K562 (cell line): ENCODE data around the gene FCER2. TPM values are rescaled to one million over a fixed set of nuclear protein-coding genes. Genes with fewer than 3 reads are reported as not detected.

ENCODE experiments used
- ATAC-seq: fragments of 200-7000 bp; cut with Tn5 transposase; 3 replicates; pipeline ENCODE4 v1.9.1; 2020; ENCODE audit warnings: moderate library complexity
- BruUV-seq: library from RNA; stranded (reverse); fragments of 400-500 nt; replicated peaks from 2 replicates; lab custom pipeline; 2021; lab: Mats Ljungman, UMichigan
- CTCF ChIA-PET: fragments of 300-600 bp; formaldehyde crosslinking; extraction: SDS; loops from one replicate; lab custom pipeline; 2021; ENCODE audit warnings: low intra/inter-chr PET ratio; lab: Yijun Ruan, JAX
- POLR2A ChIA-PET: fragments of 300-600, 350-650 bp; sonication (Branson Sonifier 250); formaldehyde crosslinking; extraction: SDS; loops from one replicate; lab custom pipeline; 2021; ENCODE audit warnings: antibody characterized with exemption, inconsistent platforms; lab: Yijun Ruan, JAX
- DNase-seq, 4 experiments: peaks; one replicate each; pipeline versions ENCODE4 v3.0.0 to v3.0.0-alpha.2; 2011 to 2018; ENCODE audit warnings: low spot score in 3 of 4, mixed read lengths in 3 of 4; ENCODE audit errors: extremely low read depth in 1 of 4
- FAIRE-seq: peaks from 2 replicates; lab custom pipeline; 2011; peaks lifted over from hg19 to GRCh38; lab: Jason Lieb, UNC
- H2AFZ ChIP-seq: 2 replicates; pipeline ENCODE4 v1.6.0; 2011; ENCODE audit warnings: low read depth, low read length, control low read depth, inconsistent platforms
- H3K27ac ChIP-seq: fragments of 200-600 bp; 3 replicates; pipeline ENCODE4 v1.8.0; 2011; ENCODE audit warnings: low read depth, mild to moderate bottlenecking, control low read depth, inconsistent platforms, low read length, moderate library complexity, mixed read lengths; ENCODE audit errors: extremely low read depth
- H3K27me3 ChIP-seq, 2 experiments: fragments of 300-600 bp in 1 of 2; 2 replicates in 1 of 2; 3 replicates in 1 of 2; pipeline versions ENCODE4 v1.6.0 to v1.8.0; 2011; ENCODE audit warnings: inconsistent platforms in 2 of 2, low read length in 2 of 2, mild to moderate bottlenecking in 1 of 2, mixed read lengths in 1 of 2, moderate library complexity in 1 of 2; ENCODE audit not compliant: control insufficient read depth in 2 of 2, insufficient read depth in 2 of 2
- H3K36me3 ChIP-seq: fragments of 300-600 bp; 3 replicates; pipeline ENCODE4 v1.8.0; 2011; ENCODE audit warnings: mild to moderate bottlenecking, low read length, inconsistent platforms; ENCODE audit not compliant: control insufficient read depth, insufficient read depth
- H3K4me1 ChIP-seq, 2 experiments: fragments of 200-600 bp in 1 of 2; replicated peaks in 1 of 2; 2 replicates in 1 of 2; 3 replicates in 1 of 2; pipeline versions ENCODE4 v1.5.1 to v1.8.0; 2011; ENCODE audit warnings: inconsistent platforms in 2 of 2, low read length in 2 of 2, mild to moderate bottlenecking in 1 of 2, mixed read lengths in 1 of 2, moderate library complexity in 1 of 2; ENCODE audit not compliant: control insufficient read depth in 2 of 2, insufficient read depth in 2 of 2
- H3K4me2 ChIP-seq: 2 replicates; pipeline ENCODE4 v1.6.1; 2011; ENCODE audit warnings: low read length, control low read depth, inconsistent platforms, mixed read lengths; ENCODE audit not compliant: insufficient read depth
- H3K4me3 ChIP-seq: fragments of 200-600 bp; sonication (generic), shearing (Covaris generic); 2 replicates; pipeline ENCODE4 v1.5.1; 2016; ENCODE audit warnings: control low read depth, inconsistent platforms
- H3K79me2 ChIP-seq: fragments of 200-600 bp; 3 replicates; pipeline ENCODE4 v1.8.0; 2011; ENCODE audit warnings: low read length, inconsistent platforms; ENCODE audit not compliant: control insufficient read depth, insufficient read depth
- H3K9ac ChIP-seq, 2 experiments: 2 replicates each; pipeline versions ENCODE4 v1.6.0 to v1.6.1; 2011; ENCODE audit warnings: low read depth in 2 of 2, low read length in 2 of 2, control low read depth in 1 of 2, inconsistent platforms in 1 of 2, mild to moderate bottlenecking in 1 of 2, mixed read lengths in 1 of 2; ENCODE audit not compliant: insufficient read depth in 1 of 2
- H3K9me1 ChIP-seq: one replicate; pipeline ENCODE4 v1.6.0; 2011; ENCODE audit warnings: inconsistent platforms, mild to moderate bottlenecking, low read length, moderate library complexity; ENCODE audit not compliant: control insufficient read depth, insufficient read depth
- H3K9me3 ChIP-seq: replicated peaks from 2 replicates; pipeline ENCODE4 v1.5.1; 2011; ENCODE audit warnings: low read depth, low read length, inconsistent platforms; ENCODE audit not compliant: control insufficient read depth, insufficient read depth
- H4K20me1 ChIP-seq: replicated peaks from 2 replicates; pipeline ENCODE4 v1.6.1; 2011; ENCODE audit warnings: low read length, inconsistent platforms, mixed read lengths; ENCODE audit not compliant: control insufficient read depth, insufficient read depth
- CEBPB ChIP-seq: fragments of 450-650 bp; IDR thresholded peaks from 2 replicates; pipeline ENCODE4 v1.6.1; 2016; ENCODE audit warnings: missing genetic modification characterization, missing compliant biosample characterization
- CEBPG ChIP-seq, 3 experiments: fragments of 200-800 bp in 1 of 3; sonication (Bioruptor generic) in 1 of 3; sonication (generic) in 1 of 3; formaldehyde crosslinking in 1 of 3; IDR thresholded peaks in 2 of 3; conservative IDR thresholded peaks in 1 of 3; 2 replicates each; pipeline versions ENCODE4 v1.6.1 to v1.8.0; 2016 to 2022; ENCODE audit warnings: missing compliant biosample characterization in 2 of 3, missing genetic modification characterization in 2 of 3, mild to moderate bottlenecking in 1 of 3, missing genetic modification reagents in 1 of 3
- HNRNPLL ChIP-seq: fragments of 200-400 bp; formaldehyde crosslinking; IDR thresholded peaks from 2 replicates; pipeline ENCODE4 v1.6.1; 2017; ENCODE audit warnings: low read length, low read depth, mild to moderate bottlenecking; ENCODE audit not compliant: poor library complexity, severe bottlenecking
- WGBS: fragments of 100-300 bp; shearing (Covaris generic); methylation state at CpG from one replicate; pipeline ENCODE4 v1.1.6; 2016; ENCODE audit warnings: low coverage, mixed read lengths; ENCODE audit not compliant: insufficient coverage; ENCODE audit errors: missing lambda C conversion rate; 5-methylcytosine and 5-hydroxymethylcytosine counted together
- in situ Hi-C: fragments of 300-500 bp; cut with MboI; formaldehyde crosslinking; loops from 4 replicates; pipeline ENCODE4 v1.15.0; 2018; ENCODE audit warnings: inconsistent platforms, mixed read lengths
- intact Hi-C: fragments of 100-400 bp; cut with micrococcal nuclease; formaldehyde crosslinking; loops from 2 replicates; pipeline ENCODE4 v1.14.2; 2022
- polyA plus RNA-seq, 8 experiments: library from polyadenylated mRNA; depleted of rRNA in 4 of 8; stranded (reverse) in 5 of 8; unstranded in 3 of 8; fragments of >200 nt; fragmentation: Nextera tagmentation in 2 of 8; fragmentation: Illumina TruSeq in 1 of 8; extraction: Ambion mirVana in 2 of 8; extraction: Trizol in 1 of 8; gene quantifications; 2 replicates each; pipeline versions ENCODE4 v1.2.1 to v1.2.3, GENCODE V29; 2011 to 2014; ENCODE audit warnings: inconsistent platforms in 1 of 8, missing spikeins in 1 of 8
- total RNA-seq, 7 experiments: library from RNA; depleted of rRNA in 6 of 7; stranded (reverse); fragments of >200 nt in 6 of 7; fragmentation: Illumina TruSeq in 2 of 7; extraction: Trizol in 2 of 7; gene quantifications; 2 replicates each; pipeline versions ENCODE4 v1.2.1 to v1.2.3, GENCODE V29; 2011 to 2021; ENCODE audit warnings: low replicate concordance in 1 of 7
- TF ChIP-seq, protein P1 (sequence below): fragments of 200-800 bp; sonication (Bioruptor generic); IDR thresholded peaks from 2 replicates; pipeline ENCODE4 v1.6.1; 2017; ENCODE audit warnings: missing genetic modification characterization, missing compliant biosample characterization
- TF ChIP-seq, protein P2 (sequence below), 2 experiments: fragments of 450-650 bp in 1 of 2; sonication (generic) in 1 of 2; formaldehyde crosslinking in 1 of 2; IDR thresholded peaks in 1 of 2; conservative IDR thresholded peaks in 1 of 2; 2 replicates each; pipeline versions ENCODE4 v1.6.1 to v1.8.1; 2016 to 2023; ENCODE audit warnings: mild to moderate bottlenecking in 2 of 2, moderate library complexity in 2 of 2, inconsistent platforms in 1 of 2, missing genetic modification reagents in 1 of 2

Gene FCER2
- total and polyA plus RNA-seq, 9 of the 15 experiments (the other 6 are each of a cell fraction or from before 2014, with no cell fraction given), result 0.11 TPM; not detected in 8

DNA sequence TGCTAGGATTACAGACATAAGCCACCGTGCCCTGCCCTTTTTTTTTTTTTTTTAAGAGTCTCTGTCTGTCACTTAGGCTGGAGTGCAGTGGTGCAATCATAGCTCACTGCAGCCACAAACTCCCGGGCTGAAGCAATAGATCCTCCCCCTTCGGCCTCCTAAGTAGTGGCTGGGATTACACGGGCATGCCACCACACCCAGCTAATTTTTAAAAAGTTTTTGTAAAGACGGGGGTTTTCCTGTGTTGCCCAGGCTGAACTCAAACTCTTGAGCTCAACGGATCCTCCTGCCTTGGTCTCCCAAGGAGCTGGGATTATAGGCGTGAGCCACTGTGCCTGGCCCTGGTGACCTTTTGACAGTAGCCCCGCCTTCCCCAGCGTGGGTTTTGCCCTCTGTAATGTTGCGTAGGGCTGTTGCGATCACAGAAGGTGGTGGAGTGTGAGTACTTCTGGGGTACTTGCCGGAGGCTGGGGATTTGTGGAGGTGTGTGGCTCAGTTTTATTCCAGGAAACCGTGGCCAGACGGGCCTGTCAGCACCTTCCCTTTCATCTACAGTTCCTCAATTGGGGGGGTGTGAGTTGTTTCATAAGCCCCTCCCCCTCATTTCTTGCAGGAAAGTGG lies 44.7 kb downstream of the FCER2 start (continued):
- TF ChIP-seq CEBPG (CRISPR knock-in tag; IDR thresholded peaks at IDR 0.05) (peak; percentile 48), CEBPG (tag; conservative IDR thresholded peaks at IDR 0.05 in 1 of 2, IDR thresholded peaks at IDR 0.05 in 1 of 2) (peak; percentile 46 to 76; a peak in 3 of 4 replicates), CEBPB (tag) (peak; percentile 69)
- TF ChIP-seq, protein P1, sequence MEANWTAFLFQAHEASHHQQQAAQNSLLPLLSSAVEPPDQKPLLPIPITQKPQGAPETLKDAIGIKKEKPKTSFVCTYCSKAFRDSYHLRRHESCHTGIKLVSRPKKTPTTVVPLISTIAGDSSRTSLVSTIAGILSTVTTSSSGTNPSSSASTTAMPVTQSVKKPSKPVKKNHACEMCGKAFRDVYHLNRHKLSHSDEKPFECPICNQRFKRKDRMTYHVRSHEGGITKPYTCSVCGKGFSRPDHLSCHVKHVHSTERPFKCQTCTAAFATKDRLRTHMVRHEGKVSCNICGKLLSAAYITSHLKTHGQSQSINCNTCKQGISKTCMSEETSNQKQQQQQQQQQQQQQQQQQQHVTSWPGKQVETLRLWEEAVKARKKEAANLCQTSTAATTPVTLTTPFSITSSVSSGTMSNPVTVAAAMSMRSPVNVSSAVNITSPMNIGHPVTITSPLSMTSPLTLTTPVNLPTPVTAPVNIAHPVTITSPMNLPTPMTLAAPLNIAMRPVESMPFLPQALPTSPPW (CRISPR knock-in tag), result peak; percentile 34; the same call in 1 of the 2 replicates

DNA sequence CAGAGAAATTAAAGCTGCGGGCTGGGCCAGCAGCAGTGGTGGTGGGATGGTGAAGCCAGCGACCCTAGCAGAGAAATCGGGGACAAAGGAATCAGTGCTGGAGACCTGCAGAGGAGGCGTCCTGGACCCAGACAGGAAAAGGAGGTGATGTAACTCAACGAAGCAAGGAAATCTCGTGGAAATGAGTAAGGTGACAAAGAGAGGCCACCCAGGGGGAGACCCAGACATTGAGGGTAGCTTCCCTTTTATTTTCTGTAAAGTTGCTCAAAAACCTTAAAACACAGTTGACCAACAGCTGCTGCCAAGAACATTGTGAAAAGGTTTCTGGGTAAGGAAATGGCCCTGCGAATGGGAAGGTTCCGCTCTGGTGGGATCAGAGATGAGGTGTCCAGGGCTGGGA lies 46.4 kb downstream of the FCER2 start:
- H3K36me3 ChIP-seq, result no peaks in the 10 kb centered on the region
- no peak overlapping the region for H3K9ac ChIP-seq
- no peak for FAIRE-seq
- no peaks in the 10 kb centered on the region for H3K9me1 ChIP-seq
- no peaks in the 10 kb centered on the region for H3K9me3 ChIP-seq
- TF ChIP-seq, protein P2, sequence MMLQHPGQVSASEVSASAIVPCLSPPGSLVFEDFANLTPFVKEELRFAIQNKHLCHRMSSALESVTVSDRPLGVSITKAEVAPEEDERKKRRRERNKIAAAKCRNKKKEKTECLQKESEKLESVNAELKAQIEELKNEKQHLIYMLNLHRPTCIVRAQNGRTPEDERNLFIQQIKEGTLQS (IDR thresholded peaks at IDR 0.05), result peak; percentile 51; the same call in 1 of the 2 replicates
- TF ChIP-seq, protein P2 (CRISPR knock-in tag; conservative IDR thresholded peaks at IDR 0.05), result no peak
- no peak for TF ChIP-seq CEBPG (CRISPR knock-in tag; IDR thresholded peaks at IDR 0.05)
- TF ChIP-seq CEBPG (tag; conservative IDR thresholded peaks at IDR 0.05 in 1 of 2, IDR thresholded peaks at IDR 0.05 in 1 of 2), result 0 out of 4 replicates have a peak, but pooled peaks of 1 of the 2 experiments have one; percentile 37
- no peak for TF ChIP-seq HNRNPLL
- TF ChIP-seq, all 486 proteins: peak for 2
- H3K27ac ChIP-seq, result no peak overlapping the region
- no peak for ATAC-seq
- 30% methylated on average over 8 of the region's 8 CpGs for WGBS
- ChIA-PET POLR2A (no interaction called here), CTCF (no interaction called here)
- H3K4me2 ChIP-seq, result no peak overlapping the region
- no TSS peak for BruUV-seq
- DNase-seq, result no peak
- no peaks in the 10 kb centered on the region for H3K79me2 ChIP-seq
- peaks cover 4% of the 10 kb centered on the region in 2 experiments; a peak in 2 of 5 replicates for H3K27me3 ChIP-seq
- in situ Hi-C loops, result no loop called here
- no peak overlapping the region for H2AFZ ChIP-seq
- H3K4me3 ChIP-seq, result no peak overlapping the region
- H3K4me1 ChIP-seq, result peaks cover 2 to 9% of the 10 kb centered on the region in 2 experiments; a peak in 3 of 5 replicates
- intact Hi-C loops, result no loop called here
- H4K20me1 ChIP-seq, result no peaks in the 10 kb centered on the region
